Daoy (cell line): ENCODE measurements around the gene KCNJ9. TPM values are rescaled to one million over a fixed set of nuclear protein-coding genes. Genes with fewer than 3 reads are reported as not detected.
"Not testable (repeated sequence)": the region's sequence is repeated elsewhere in the genome, so short reads cannot be mapped to it uniquely, and the experiment has no call there.

Experiments
- DNase-seq: peaks from one replicate; pipeline ENCODE4 v3.0.0-alpha.2; 2015; ENCODE audit warnings: low read depth
- total RNA-seq: library from RNA; depleted of rRNA; stranded (reverse); fragments of >200 nt; shearing (Covaris generic); gene quantifications from 2 replicates; pipeline ENCODE4 v1.2.3, GENCODE V29; 2014

The KCNJ9 gene
- total RNA-seq, 1 experiment from 2014 or later: not detected

DNA sequence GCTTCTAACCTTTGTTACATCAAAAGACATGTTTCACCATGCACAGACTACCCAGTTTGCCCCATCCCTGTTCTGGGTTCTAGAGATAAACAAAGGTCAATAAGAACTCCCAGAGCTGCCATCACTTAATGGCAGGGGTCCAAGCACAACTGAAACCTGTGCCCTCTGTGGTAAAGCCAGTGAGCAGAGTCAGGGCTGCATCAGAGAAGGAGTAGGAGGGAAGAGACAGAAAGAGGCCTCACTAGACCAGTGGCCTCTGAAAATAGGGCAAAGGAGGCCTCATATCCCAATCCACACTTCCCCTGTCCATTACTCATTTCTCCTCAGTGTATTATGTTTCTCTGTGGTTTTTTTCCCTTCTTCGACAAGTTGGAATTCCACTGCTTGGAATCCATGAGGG lies 44.4 kb downstream of the KCNJ9 start:
- peak; percentile 79 for DNase-seq

DNA sequence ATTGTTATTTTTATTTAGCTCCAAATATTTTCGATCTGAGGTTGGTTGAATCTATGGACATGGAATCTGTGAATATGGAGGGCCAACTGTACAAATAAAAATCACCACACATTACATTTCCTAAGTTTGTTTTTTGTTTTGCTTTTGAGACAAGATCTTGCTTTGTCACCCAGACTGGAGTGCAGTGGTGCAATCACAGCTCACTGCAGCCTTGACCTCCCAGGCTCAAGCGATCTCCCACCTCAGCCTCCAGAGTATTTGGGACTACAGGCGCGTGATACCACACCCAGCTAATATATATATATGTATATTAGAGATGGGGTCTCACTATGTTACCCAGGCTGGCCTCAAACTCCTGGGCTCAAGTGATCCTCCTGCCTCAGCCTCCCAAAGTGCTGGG lies 45.0 kb downstream of the KCNJ9 start:
- DNase-seq: not testable (repeated sequence)

DNA sequence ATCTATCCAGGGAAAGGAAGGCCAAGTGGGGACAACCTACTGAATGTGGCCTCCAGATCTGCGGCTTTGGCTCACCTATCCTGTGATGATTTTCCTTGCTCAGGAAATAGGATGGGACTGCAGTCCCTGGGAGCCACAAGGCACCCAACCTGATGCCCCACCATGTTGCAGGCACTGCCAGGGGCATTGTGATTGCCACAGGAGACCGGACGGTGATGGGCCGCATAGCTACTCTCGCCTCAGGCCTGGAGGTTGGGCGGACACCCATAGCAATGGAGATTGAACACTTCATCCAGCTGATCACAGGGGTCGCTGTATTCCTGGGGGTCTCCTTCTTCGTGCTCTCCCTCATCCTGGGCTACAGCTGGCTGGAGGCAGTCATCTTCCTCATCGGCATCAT lies 46.0 kb downstream of the KCNJ9 start:
- no peak for DNase-seq

DNA sequence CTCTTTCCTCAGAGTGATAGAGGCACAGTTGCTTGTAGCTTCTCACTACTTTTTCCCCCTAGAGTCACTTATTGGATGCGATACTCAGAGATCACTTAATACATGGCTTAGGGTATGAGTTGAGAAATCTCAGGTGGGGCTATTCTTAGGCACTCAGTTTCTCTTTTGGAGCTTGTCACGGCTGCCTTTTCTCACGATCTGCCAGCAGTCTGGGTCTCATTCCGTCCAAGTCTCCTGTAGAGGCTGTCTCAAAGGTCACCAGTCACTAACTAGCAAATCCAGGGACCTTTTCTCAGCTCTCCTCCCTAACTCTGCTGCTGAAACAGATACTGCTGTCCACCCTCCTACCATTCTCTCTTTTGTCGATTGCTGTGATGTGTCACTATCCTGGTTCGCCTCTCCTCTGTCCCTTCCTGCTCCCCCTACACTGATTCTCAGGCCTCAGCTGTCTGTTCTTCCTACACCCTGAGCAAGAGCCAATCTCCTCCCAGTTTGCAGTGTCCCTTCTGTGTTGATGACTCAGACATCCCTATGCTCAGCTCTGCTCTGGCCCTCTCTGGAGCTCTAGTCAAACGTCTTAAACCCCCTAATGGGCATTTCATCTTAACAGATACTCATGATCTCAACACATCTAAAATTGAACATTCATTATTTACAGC lies 46.7 kb downstream of the KCNJ9 start:
- DNase-seq: peak; percentile 51

DNA sequence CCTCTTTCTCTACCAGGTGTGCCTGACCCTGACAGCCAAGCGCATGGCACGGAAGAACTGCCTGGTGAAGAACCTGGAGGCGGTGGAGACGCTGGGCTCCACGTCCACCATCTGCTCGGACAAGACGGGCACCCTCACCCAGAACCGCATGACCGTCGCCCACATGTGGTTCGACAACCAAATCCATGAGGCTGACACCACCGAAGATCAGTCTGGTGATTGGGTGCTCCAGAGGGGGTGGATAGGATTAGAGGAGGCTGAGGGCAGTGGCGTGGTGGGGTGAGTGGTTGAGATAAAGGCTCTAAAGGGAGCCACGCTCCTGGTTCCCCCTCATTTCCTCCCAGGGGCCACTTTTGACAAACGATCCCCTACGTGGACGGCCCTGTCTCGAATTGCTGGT lies 47.3 kb downstream of the KCNJ9 start:
- no peak for DNase-seq

DNA sequence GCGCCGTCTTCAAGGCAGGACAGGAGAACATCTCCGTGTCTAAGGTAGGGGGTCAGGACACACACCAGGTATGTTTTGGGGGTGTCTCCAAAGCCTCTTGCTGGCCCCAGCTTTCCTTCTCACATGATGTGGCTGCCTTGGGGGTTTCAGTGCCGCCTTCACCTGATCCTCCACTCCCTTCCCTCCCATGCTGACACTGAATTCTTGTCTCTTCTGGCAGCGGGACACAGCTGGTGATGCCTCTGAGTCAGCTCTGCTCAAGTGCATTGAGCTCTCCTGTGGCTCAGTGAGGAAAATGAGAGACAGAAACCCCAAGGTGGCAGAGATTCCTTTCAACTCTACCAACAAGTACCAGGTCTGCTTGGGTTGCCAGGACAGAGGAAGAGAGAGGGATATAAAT lies 47.7 kb downstream of the KCNJ9 start:
- DNase-seq: peak; percentile 46

DNA sequence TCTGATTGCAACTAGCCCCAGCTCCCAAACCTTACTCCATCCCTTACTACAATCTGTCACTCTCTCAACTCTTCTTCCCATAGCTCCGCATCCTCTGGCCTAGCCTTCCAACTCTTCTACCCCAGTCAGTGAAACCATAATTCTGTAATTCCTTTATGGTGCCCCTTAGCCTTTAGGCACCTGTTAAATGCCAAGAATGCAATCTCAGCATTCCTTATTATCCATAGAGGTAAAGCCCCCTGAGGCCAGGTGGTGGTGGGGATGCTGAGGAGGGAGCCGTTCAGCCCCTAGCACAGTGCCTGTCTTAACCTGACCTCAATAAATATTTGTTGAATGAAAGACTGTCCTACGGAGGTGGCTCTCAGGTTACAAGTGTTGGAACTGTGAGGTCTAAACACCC lies 48.2 kb downstream of the KCNJ9 start:
- no peak for DNase-seq

GRCh38 chr1:160129966-160130365 lies 48.6 kb downstream of the KCNJ9 start:
- DNase-seq: no peak

- no peak for DNase-seq
These were observed 49.1 kb downstream of the KCNJ9 start for GRCh38 chr1:160130486-160130885.

GRCh38 chr1:160130939-160131338 lies 49.6 kb downstream of the KCNJ9 start:
- no peak for DNase-seq

- no peak for DNase-seq
These were observed 50.6 kb downstream of the KCNJ9 start for GRCh38 chr1:160131803-160132565.

- no peak for DNase-seq
These were observed 52.8 kb downstream of the KCNJ9 start for GRCh38 chr1:160133990-160134770.

- no peak for DNase-seq
These were observed 53.6 kb downstream of the KCNJ9 start for GRCh38 chr1:160134791-160135572.

- no peak for DNase-seq
These were observed 55.0 kb downstream of the KCNJ9 start for GRCh38 chr1:160136121-160136925.

GRCh38 chr1:160136926-160137200 lies 55.5 kb downstream of the KCNJ9 start:
- no peak for DNase-seq

DNA sequence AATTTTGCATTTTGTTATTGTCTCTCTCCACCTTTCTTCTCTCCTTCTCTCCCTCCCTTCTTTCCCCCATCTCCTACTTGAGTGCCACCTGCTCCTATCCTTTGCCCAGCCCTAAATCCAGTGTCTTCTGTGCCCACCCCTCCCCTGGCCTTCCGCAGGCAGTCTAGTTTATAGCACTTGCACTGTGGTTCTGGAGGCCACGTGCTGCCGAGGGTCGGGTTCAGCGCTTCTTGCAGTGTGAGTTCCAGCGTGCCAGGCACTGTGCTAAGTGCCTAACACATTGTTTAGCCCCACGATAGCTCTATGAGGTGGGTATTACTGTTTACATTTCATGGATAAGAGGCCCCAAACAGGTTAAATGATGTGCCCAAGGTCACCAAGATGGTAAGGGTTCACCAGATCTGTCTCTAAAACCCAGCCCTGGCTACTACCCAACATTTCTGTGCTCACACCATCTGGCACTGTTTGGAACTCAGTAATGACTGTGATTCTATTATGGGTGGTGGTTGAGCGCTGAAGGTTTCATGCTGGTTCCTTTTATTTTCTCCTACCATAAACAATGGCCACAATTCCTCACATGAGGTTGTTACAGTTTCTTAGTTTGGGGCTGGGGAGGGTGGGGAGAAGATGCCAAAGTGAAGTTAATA lies 56.0 kb downstream of the KCNJ9 start:
- DNase-seq: no peak

GRCh38 chr1:160139840-160140239 lies 58.5 kb downstream of the KCNJ9 start:
- no peak for DNase-seq
